Measurements from ENCODE around the gene ELAC1.

GRCh38 chr18:50918153-50918552 lies 49.7 kb upstream of the ELAC1 start:
- TF ChIP-seq CTCF (IDR thresholded peaks at IDR 0.05), result no peak
- TF ChIP-seq POLR2A (IDR thresholded peaks at IDR 0.05), result no peak

Data from esophagus squamous epithelium (tissue), 4 donors.